Hepatocyte (in vitro differentiated cells): ENCODE results near the gene ENPP5.

Experiments
- EZH2 ChIP-seq: fragments of 200-600 bp; sonication (generic); IDR thresholded peaks from 2 replicates; pipeline ENCODE4 v1.6.1; 2016; ENCODE audit warnings: antibody characterized with exemption, mild to moderate bottlenecking, borderline replicate concordance
- EZH2phosphoT487 ChIP-seq: fragments of 200-600 bp; sonication (generic); IDR thresholded peaks from one replicate; pipeline ENCODE4 v1.6.1; 2018; ENCODE audit warnings: antibody characterized with exemption, mild to moderate bottlenecking, low read depth, moderate library complexity; ENCODE audit not compliant: unreplicated experiment, severe bottlenecking
- TF ChIP-seq, protein P1 (sequence below): fragments of 200-600 bp; sonication (generic); IDR thresholded peaks from 2 replicates; pipeline ENCODE4 v1.5.1; 2016; ENCODE audit warnings: antibody characterized with exemption, mild to moderate bottlenecking; ENCODE audit not compliant: poor library complexity

DNA sequence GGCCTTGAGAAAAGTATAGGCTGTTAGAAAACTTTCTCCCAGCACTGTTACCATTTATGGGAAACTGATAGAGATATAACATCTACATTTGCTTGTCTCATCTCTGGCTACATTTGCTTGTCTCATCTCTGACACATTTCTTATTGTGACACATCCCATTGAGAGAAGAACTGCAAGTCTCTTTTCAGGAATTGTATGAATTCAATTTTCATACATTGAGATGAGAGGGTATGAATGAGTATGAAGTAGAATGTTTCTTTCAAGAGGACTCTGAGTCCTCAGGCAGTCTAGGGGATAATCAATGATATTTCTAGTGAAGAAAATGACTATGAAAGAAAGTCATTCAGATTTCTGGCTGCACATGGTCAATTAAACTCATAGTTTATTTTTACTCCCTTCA lies 37.5 kb upstream of the ENPP5 start:
- TF ChIP-seq EZH2phosphoT487: no peak
- TF ChIP-seq, protein P1, sequence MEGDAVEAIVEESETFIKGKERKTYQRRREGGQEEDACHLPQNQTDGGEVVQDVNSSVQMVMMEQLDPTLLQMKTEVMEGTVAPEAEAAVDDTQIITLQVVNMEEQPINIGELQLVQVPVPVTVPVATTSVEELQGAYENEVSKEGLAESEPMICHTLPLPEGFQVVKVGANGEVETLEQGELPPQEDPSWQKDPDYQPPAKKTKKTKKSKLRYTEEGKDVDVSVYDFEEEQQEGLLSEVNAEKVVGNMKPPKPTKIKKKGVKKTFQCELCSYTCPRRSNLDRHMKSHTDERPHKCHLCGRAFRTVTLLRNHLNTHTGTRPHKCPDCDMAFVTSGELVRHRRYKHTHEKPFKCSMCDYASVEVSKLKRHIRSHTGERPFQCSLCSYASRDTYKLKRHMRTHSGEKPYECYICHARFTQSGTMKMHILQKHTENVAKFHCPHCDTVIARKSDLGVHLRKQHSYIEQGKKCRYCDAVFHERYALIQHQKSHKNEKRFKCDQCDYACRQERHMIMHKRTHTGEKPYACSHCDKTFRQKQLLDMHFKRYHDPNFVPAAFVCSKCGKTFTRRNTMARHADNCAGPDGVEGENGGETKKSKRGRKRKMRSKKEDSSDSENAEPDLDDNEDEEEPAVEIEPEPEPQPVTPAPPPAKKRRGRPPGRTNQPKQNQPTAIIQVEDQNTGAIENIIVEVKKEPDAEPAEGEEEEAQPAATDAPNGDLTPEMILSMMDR: no peak
- no peak for TF ChIP-seq EZH2
